Neural progenitor cell (in vitro differentiated cells): Measurements from ENCODE around the gene ADTRP. TPM values are rescaled to one million over a fixed set of nuclear protein-coding genes. Genes with fewer than 3 reads are reported as not detected.
"Not testable (repeated sequence)": the region's sequence is repeated elsewhere in the genome, so short reads cannot be mapped to it uniquely, and the experiment has no call there.

Experiments
- DNase-seq: peaks from one replicate; pipeline ENCODE4 v3.0.0-alpha.2; 2016; ENCODE audit warnings: low spot score
- H2AFZ ChIP-seq: fragments of 200-600 bp; sonication (generic); replicated peaks from 2 replicates; pipeline ENCODE4 v1.6.1; 2016; ENCODE audit warnings: antibody characterized with exemption
- H3F3A ChIP-seq: fragments of 200-600 bp; sonication (generic); 2 replicates; pipeline ENCODE4 v1.6.1; 2016; ENCODE audit warnings: antibody characterized with exemption, low read depth
- H3K27ac ChIP-seq: fragments of 200-600 bp; sonication (generic); 2 replicates; pipeline ENCODE4 v1.5.1; 2016; ENCODE audit warnings: mild to moderate bottlenecking
- H3K27me3 ChIP-seq: fragments of 200-600 bp; sonication (generic); 2 replicates; pipeline ENCODE4 v1.6.1; 2016; ENCODE audit warnings: mild to moderate bottlenecking, moderate library complexity
- H3K36me3 ChIP-seq: fragments of 200-600 bp; sonication (generic); 2 replicates; pipeline ENCODE4 v1.5.1; 2016
- H3K4me1 ChIP-seq: fragments of 200-600 bp; sonication (generic); 2 replicates; pipeline ENCODE4 v1.6.1; 2016; ENCODE audit warnings: mixed run types
- H3K4me2 ChIP-seq: fragments of 200-600 bp; sonication (generic); 2 replicates; pipeline ENCODE4 v1.6.1; 2016
- H3K4me3 ChIP-seq: fragments of 200-600 bp; sonication (generic); 2 replicates; pipeline ENCODE4 v1.5.1; 2016
- H3K79me2 ChIP-seq: fragments of 200-600 bp; sonication (generic); 2 replicates; pipeline ENCODE4 v1.6.1; 2016; ENCODE audit warnings: low read depth
- H3K9ac ChIP-seq: fragments of 200-600 bp; sonication (generic); 2 replicates; pipeline ENCODE4 v1.6.1; 2016
- H3K9me3 ChIP-seq: fragments of 200-600 bp; sonication (generic); 2 replicates; pipeline ENCODE4 v1.5.1; 2016; ENCODE audit warnings: low read depth
- H4K20me1 ChIP-seq: fragments of 200-600 bp; sonication (generic); 2 replicates; pipeline ENCODE4 v1.6.1; 2016; ENCODE audit warnings: low read depth
- H3K27ac Mint-ChIP-seq: 3 replicates; pipeline ENCODE4 v1.8.0; 2021; ENCODE audit warnings: mixed read lengths
- H3K27me3 Mint-ChIP-seq: 2 replicates; pipeline ENCODE4 v1.8.0; 2022; ENCODE audit warnings: low read depth, mild to moderate bottlenecking, inconsistent platforms, moderate library complexity, mixed read lengths; ENCODE audit not compliant: insufficient read depth
- H3K36me3 Mint-ChIP-seq: 3 replicates; pipeline ENCODE4 v1.8.0; 2021; ENCODE audit warnings: mixed read lengths
- H3K4me1 Mint-ChIP-seq: 3 replicates; pipeline ENCODE4 v1.8.0; 2021; ENCODE audit warnings: mixed read lengths
- H3K4me3 Mint-ChIP-seq: 3 replicates; pipeline ENCODE4 v1.8.0; 2021; ENCODE audit warnings: mild to moderate bottlenecking, moderate library complexity, mixed read lengths
- H3K9me3 Mint-ChIP-seq: 3 replicates; pipeline ENCODE4 v1.8.0; 2020; ENCODE audit warnings: mixed read lengths
- EZH2 ChIP-seq: fragments of 200-600 bp; sonication (generic); IDR thresholded peaks from 2 replicates; pipeline ENCODE4 v1.6.1; 2017; ENCODE audit warnings: antibody characterized with exemption, mild to moderate bottlenecking, moderate library complexity
- EZH2phosphoT487 ChIP-seq: fragments of 200-600 bp; sonication (generic); IDR thresholded peaks from 2 replicates; pipeline ENCODE4 v1.6.1; 2017; ENCODE audit warnings: antibody characterized with exemption
- total RNA-seq: library from RNA; depleted of rRNA; stranded (reverse); fragments of >200 nt; gene quantifications from 2 replicates; pipeline ENCODE4 v1.2.3, GENCODE V29; 2015; ENCODE audit warnings: low replicate concordance
- TF ChIP-seq, protein P1 (sequence below): fragments of 200-600 bp; sonication (generic); IDR thresholded peaks from 2 replicates; pipeline ENCODE4 v1.5.1; 2017; ENCODE audit warnings: antibody characterized with exemption, mild to moderate bottlenecking

The ADTRP gene
- total RNA-seq, 1 donor from 2014 or later, result not detected

DNA sequence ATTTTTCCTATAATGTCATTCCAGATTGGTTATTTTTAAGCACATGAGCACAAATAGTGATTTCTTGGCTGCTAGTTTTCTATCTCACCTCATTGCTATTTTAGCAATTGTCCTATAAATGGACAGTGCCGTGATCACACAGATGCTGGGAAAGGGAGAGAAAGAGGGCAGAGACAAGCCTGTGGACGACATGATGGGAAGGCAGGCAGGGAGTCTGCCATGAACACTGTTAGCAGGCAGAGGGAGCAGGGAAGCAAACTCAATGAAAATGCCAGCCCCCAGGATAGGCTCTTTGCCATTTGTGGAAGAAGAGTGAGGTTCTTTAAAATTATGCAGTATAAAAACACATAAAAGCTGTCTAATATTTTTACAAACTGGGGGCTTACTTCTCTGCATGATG, 96.8 kb downstream of the ADTRP start:
- H3K4me1 ChIP-seq, result no peaks in the 10 kb centered on the region
- H3K79me2 ChIP-seq, result no peaks in the 10 kb centered on the region
- H4K20me1 ChIP-seq, result no peaks in the 10 kb centered on the region
- H3K4me2 ChIP-seq, result no peak overlapping the region
- no peak overlapping the region for H3K27ac ChIP-seq
- no peak for DNase-seq
- H3K27me3 ChIP-seq, result no peaks in the 10 kb centered on the region
- H2AFZ ChIP-seq, result no peak overlapping the region
- Mint-ChIP-seq H3K27ac (no peak overlapping the region), H3K27me3 (peaks cover 2% of the 10 kb centered on the region), H3K4me3 (no peak overlapping the region), H3K4me1 (no peaks in the 10 kb centered on the region), H3K36me3 (peaks cover 4% of the 10 kb centered on the region), H3K9me3 (peaks cover 12% of the 10 kb centered on the region)
- TF ChIP-seq EZH2, result no peak
- no peaks in the 10 kb centered on the region for H3F3A ChIP-seq
- no peak overlapping the region for H3K4me3 ChIP-seq
- H3K9me3 ChIP-seq, result no peaks in the 10 kb centered on the region
- H3K9ac ChIP-seq, result no peak overlapping the region
- no peaks in the 10 kb centered on the region for H3K36me3 ChIP-seq

DNA sequence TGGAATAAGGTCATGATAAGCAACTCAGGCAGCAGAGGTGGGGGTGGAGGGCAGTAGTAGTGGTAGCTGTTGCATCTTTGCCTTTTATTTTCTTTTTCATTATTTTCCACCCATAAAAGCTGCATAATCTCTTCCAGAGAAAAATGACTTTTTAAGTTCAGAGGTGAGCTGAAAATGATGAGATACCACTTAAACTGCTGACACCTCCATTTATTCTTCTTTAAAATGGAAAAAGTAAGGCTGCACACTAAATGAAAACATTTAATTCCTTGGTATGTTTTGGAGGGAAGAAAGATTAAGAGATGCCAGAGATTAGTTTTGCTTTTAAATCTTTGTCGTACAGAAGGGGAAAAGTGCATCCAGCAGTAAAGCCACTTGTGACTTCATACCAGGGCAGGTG, 97.2 kb downstream of the ADTRP start:
- Histone ChIP-seq H3K9me3 (no peaks in the 10 kb centered on the region), H2AFZ (no peak overlapping the region), H3K79me2 (no peaks in the 10 kb centered on the region), H4K20me1 (no peaks in the 10 kb centered on the region), H3K4me3 (no peak overlapping the region), H3K4me1 (no peaks in the 10 kb centered on the region), H3K27me3 (no peaks in the 10 kb centered on the region), H3K36me3 (no peaks in the 10 kb centered on the region), H3K27ac (no peak overlapping the region), H3F3A (no peaks in the 10 kb centered on the region), H3K9ac (no peak overlapping the region), H3K4me2 (no peak overlapping the region)
- Mint-ChIP-seq H3K36me3 (peaks cover 4% of the 10 kb centered on the region), H3K4me3 (no peak overlapping the region), H3K4me1 (no peaks in the 10 kb centered on the region), H3K27ac (no peak overlapping the region), H3K9me3 (peaks cover 12% of the 10 kb centered on the region), H3K27me3 (peaks cover 2% of the 10 kb centered on the region)
- TF ChIP-seq EZH2, result no peak
- TF ChIP-seq EZH2phosphoT487, result no peak
- TF ChIP-seq, protein P1, sequence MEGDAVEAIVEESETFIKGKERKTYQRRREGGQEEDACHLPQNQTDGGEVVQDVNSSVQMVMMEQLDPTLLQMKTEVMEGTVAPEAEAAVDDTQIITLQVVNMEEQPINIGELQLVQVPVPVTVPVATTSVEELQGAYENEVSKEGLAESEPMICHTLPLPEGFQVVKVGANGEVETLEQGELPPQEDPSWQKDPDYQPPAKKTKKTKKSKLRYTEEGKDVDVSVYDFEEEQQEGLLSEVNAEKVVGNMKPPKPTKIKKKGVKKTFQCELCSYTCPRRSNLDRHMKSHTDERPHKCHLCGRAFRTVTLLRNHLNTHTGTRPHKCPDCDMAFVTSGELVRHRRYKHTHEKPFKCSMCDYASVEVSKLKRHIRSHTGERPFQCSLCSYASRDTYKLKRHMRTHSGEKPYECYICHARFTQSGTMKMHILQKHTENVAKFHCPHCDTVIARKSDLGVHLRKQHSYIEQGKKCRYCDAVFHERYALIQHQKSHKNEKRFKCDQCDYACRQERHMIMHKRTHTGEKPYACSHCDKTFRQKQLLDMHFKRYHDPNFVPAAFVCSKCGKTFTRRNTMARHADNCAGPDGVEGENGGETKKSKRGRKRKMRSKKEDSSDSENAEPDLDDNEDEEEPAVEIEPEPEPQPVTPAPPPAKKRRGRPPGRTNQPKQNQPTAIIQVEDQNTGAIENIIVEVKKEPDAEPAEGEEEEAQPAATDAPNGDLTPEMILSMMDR, result no peak
- no peak for DNase-seq

DNA sequence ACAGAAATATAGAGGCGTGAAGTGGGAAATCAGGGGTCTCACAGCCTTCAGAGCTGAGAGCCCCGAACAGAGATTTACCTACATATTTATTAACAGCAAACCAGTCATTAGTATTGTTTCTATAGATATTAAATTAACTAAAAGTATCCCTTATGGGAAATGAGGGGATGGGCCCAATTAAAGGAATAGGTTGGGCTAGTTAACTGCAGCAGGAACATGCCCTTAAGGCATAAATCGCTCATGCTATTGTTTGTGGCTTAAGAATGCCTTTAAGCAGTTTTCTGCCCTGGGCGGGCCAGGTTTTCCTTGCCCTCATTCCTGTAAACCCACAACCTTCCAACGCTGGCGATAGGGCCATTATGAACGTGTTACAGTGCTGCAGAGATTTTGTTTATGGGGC, 98.1 kb downstream of the ADTRP start:
- not testable (repeated sequence) for H3F3A ChIP-seq, H2AFZ ChIP-seq, H4K20me1 ChIP-seq, H3K9ac ChIP-seq, H3K9me3 ChIP-seq, H3K4me3 Mint-ChIP-seq, H3K27ac ChIP-seq, H3K27me3 ChIP-seq, H3K36me3 ChIP-seq, H3K27ac Mint-ChIP-seq, H3K4me1 Mint-ChIP-seq, H3K36me3 Mint-ChIP-seq, H3K4me2 ChIP-seq, H3K4me1 ChIP-seq, DNase-seq, H3K79me2 ChIP-seq, H3K27me3 Mint-ChIP-seq, H3K4me3 ChIP-seq
- peaks cover 12% of the 10 kb centered on the region for H3K9me3 Mint-ChIP-seq

DNA sequence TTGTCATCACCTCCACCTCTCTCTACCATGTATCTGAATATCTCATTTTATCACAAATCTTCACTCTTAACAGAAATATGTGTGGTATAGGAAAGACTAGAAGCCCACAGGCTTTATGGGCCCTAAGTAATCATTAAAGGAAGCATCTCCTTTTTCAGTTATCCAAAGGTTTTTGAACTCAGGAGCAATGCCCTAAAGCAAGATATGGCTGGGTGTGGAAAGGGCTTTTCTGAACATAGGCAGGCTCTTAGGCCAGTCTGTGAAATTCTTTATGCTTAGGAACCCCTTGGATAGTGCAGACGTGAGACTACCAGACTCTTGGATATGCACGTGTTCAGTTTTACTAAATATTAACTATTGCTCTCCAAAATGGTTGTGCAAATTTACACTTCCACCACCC, 99.5 kb downstream of the ADTRP start:
- Histone ChIP-seq H3F3A (no peaks in the 10 kb centered on the region), H3K27ac (no peak overlapping the region), H3K27me3 (no peaks in the 10 kb centered on the region), H3K36me3 (no peaks in the 10 kb centered on the region), H3K9ac (no peak overlapping the region), H3K4me2 (no peak overlapping the region), H2AFZ (no peak overlapping the region), H3K9me3 (no peaks in the 10 kb centered on the region), H4K20me1 (no peaks in the 10 kb centered on the region), H3K4me3 (no peak overlapping the region), H3K4me1 (no peaks in the 10 kb centered on the region), H3K79me2 (no peaks in the 10 kb centered on the region)
- Mint-ChIP-seq H3K27me3 (peaks cover 2% of the 10 kb centered on the region), H3K36me3 (peaks cover 4% of the 10 kb centered on the region), H3K9me3 (peaks cover 12% of the 10 kb centered on the region), H3K27ac (no peak overlapping the region), H3K4me1 (no peaks in the 10 kb centered on the region), H3K4me3 (no peak overlapping the region)
- no peak for DNase-seq
- TF ChIP-seq EZH2phosphoT487, result no peak
- no peak for TF ChIP-seq EZH2
- TF ChIP-seq, protein P1, result no peak
